PC-3 (cell line): ENCODE data around the gene SPATC1L. TPM values are rescaled to one million over a fixed set of nuclear protein-coding genes. Genes with fewer than 3 reads are reported as not detected.

Source experiments
- ATAC-seq: fragments of 200-7000 bp; cut with Tn5 transposase; 2 replicates; pipeline ENCODE4 v1.9.1; 2020; ENCODE audit warnings: mild to moderate bottlenecking, moderate library complexity
- BruUV-seq: library from RNA; stranded (reverse); fragments of 400-500 nt; replicated peaks from 2 replicates; lab custom pipeline; 2021; lab: Mats Ljungman, UMichigan
- CTCF ChIA-PET: fragments of 300-600 bp; sonication (Branson Sonifier 250); formaldehyde crosslinking; loops from one replicate; lab custom pipeline; 2022; ENCODE audit warnings: antibody characterized with exemption; lab: Charles Lee
- POLR2A ChIA-PET: fragments of 300-600 bp; sonication (Branson Sonifier 250); formaldehyde crosslinking; loops from one replicate; lab custom pipeline; 2022; ENCODE audit warnings: antibody characterized with exemption; ENCODE audit not compliant: unreplicated experiment; lab: Charles Lee
- DNase-seq: peaks from one replicate; pipeline ENCODE4 v3.0.0-alpha.2; 2015
- H2AFZ ChIP-seq: fragments of 300-600 bp; sonication (generic); 2 replicates; pipeline ENCODE4 v1.6.0; 2016; ENCODE audit warnings: antibody characterized with exemption, low read length
- H3F3A ChIP-seq: fragments of 300-600 bp; sonication (generic); one replicate; pipeline ENCODE4 v1.6.0; 2017; ENCODE audit warnings: antibody characterized with exemption, low read length, control low read depth, mild to moderate bottlenecking; ENCODE audit not compliant: unreplicated experiment
- H3K27ac ChIP-seq: fragments of 300-600 bp; sonication (generic); 2 replicates; pipeline ENCODE4 v1.5.1; 2016; ENCODE audit warnings: mild to moderate bottlenecking, low read length
- H3K27me3 ChIP-seq: fragments of 300-600 bp; sonication (generic); 2 replicates; pipeline ENCODE4 v1.6.1; 2016; ENCODE audit warnings: low read length, mixed read lengths
- H3K36me3 ChIP-seq: fragments of 300-600 bp; sonication (generic); 2 replicates; pipeline ENCODE4 v1.6.1; 2016; ENCODE audit warnings: low read depth, mixed run types, low read length, mixed read lengths
- H3K4me1 ChIP-seq: fragments of 300-600 bp; sonication (generic); 2 replicates; pipeline ENCODE4 v1.5.1; 2016; ENCODE audit warnings: low read length; ENCODE audit not compliant: insufficient read depth
- H3K4me2 ChIP-seq: fragments of 300-600 bp; sonication (generic); 2 replicates; pipeline ENCODE4 v1.6.0; 2016; ENCODE audit warnings: low read length
- H3K4me3 ChIP-seq: fragments of 300-600 bp; sonication (generic); 2 replicates; pipeline ENCODE4 v1.5.1; 2016; ENCODE audit warnings: mild to moderate bottlenecking, low read length, mixed read lengths
- H3K79me2 ChIP-seq: fragments of 300-600 bp; sonication (generic); 2 replicates; pipeline ENCODE4 v1.6.1; 2017; ENCODE audit warnings: low read length, mixed read lengths
- H3K9ac ChIP-seq: fragments of 300-600 bp; sonication (generic); 2 replicates; pipeline ENCODE4 v1.6.0; 2016; ENCODE audit warnings: mild to moderate bottlenecking, low read length
- H3K9me2 ChIP-seq: fragments of 300-600 bp; sonication (generic); replicated peaks from 2 replicates; pipeline ENCODE4 v1.6.1; 2016; ENCODE audit warnings: mixed run types, low read length, mixed read lengths
- H3K9me3 ChIP-seq: fragments of 300-600 bp; sonication (generic); 2 replicates; pipeline ENCODE4 v1.6.1; 2016; ENCODE audit warnings: low read length, mixed read lengths
- H4K20me1 ChIP-seq: fragments of 300-600 bp; sonication (generic); 2 replicates; pipeline ENCODE4 v1.6.1; 2016; ENCODE audit warnings: low read length, mixed read lengths
- CTCF ChIP-seq: fragments of 300-600 bp; sonication (generic); conservative IDR thresholded peaks from 2 replicates; pipeline ENCODE4 v1.5.1; 2017; ENCODE audit warnings: antibody characterized with exemption, low read depth, mild to moderate bottlenecking, low read length
- EZH2 ChIP-seq: fragments of 300-600 bp; sonication (generic); IDR thresholded peaks from one replicate; pipeline ENCODE4 v1.6.1; 2017; ENCODE audit warnings: antibody characterized with exemption, mild to moderate bottlenecking, low read length; ENCODE audit not compliant: unreplicated experiment
- EZH2phosphoT487 ChIP-seq: fragments of 300-600 bp; sonication (generic); IDR thresholded peaks from 2 replicates; pipeline ENCODE4 v1.6.1; 2018; ENCODE audit warnings: mild to moderate bottlenecking, antibody characterized with exemption, low read length, borderline replicate concordance
- intact Hi-C: fragments of 100-400 bp; cut with micrococcal nuclease; formaldehyde crosslinking; loops from 2 replicates; pipeline ENCODE4 v1.9.0; 2023
- total RNA-seq: library from RNA; depleted of rRNA; stranded (reverse); fragments of >200 nt; gene quantifications from 2 replicates; pipeline ENCODE4 v1.2.3, GENCODE V29; 2014

SPATC1L gene
- total RNA-seq, 1 experiment from 2014 or later: 41.7 TPM

GRCh38 chr21:46136739-46137349 lies 47.4 kb downstream of the SPATC1L start:
- intact Hi-C loops: no loop called here
- H3K9me3 ChIP-seq: no peaks in the 10 kb centered on the region
- H3K27me3 ChIP-seq: no peaks in the 10 kb centered on the region
- TF ChIP-seq CTCF: no peak
- no peak for TF ChIP-seq EZH2
- no peak for TF ChIP-seq EZH2phosphoT487
- no peak overlapping the region for H3K9ac ChIP-seq
- no TSS peak for BruUV-seq
- H3K79me2 ChIP-seq: no peaks in the 10 kb centered on the region
- H3K36me3 ChIP-seq: no peaks in the 10 kb centered on the region
- H3F3A ChIP-seq: no peaks in the 10 kb centered on the region
- DNase-seq: no peak
- no peak overlapping the region for H2AFZ ChIP-seq
- POLR2A ChIA-PET: no interaction called here
- H3K4me3 ChIP-seq: no peak overlapping the region
- no peak overlapping the region for H3K4me2 ChIP-seq
- no peaks in the 10 kb centered on the region for H3K4me1 ChIP-seq
- no peaks in the 10 kb centered on the region for H3K9me2 ChIP-seq
- H3K27ac ChIP-seq: no peak overlapping the region
- ATAC-seq: no peak
- CTCF ChIA-PET: no interaction called here
- no peaks in the 10 kb centered on the region for H4K20me1 ChIP-seq

GRCh38 chr21:46135782-46136395 lies 48.4 kb downstream of the SPATC1L start:
- Histone ChIP-seq H4K20me1 (no peaks in the 10 kb centered on the region), H3K9me3 (no peaks in the 10 kb centered on the region), H2AFZ (no peak overlapping the region), H3K27me3 (no peaks in the 10 kb centered on the region), H3K4me1 (no peaks in the 10 kb centered on the region), H3K9me2 (no peaks in the 10 kb centered on the region), H3F3A (no peaks in the 10 kb centered on the region), H3K36me3 (no peaks in the 10 kb centered on the region), H3K9ac (no peak overlapping the region), H3K79me2 (no peaks in the 10 kb centered on the region), H3K4me3 (no peak overlapping the region), H3K27ac (no peak overlapping the region), H3K4me2 (no peak overlapping the region)
- DNase-seq (no peak), ATAC-seq (no peak)
- ChIA-PET POLR2A (no interaction called here), CTCF (no interaction called here)
- intact Hi-C loops: no loop called here
- TF ChIP-seq CTCF: no peak
- no peak for TF ChIP-seq EZH2phosphoT487
- TF ChIP-seq EZH2: no peak
- no TSS peak for BruUV-seq

GRCh38 chr21:46131838-46132651 lies 52.2 kb downstream of the SPATC1L start:
- H3K9ac ChIP-seq: no peak overlapping the region
- DNase-seq (no peak), ATAC-seq (no peak)
- no peak overlapping the region for H3K27ac ChIP-seq
- no peak for TF ChIP-seq EZH2phosphoT487
- no peak for TF ChIP-seq EZH2
- TF ChIP-seq CTCF: no peak
- intact Hi-C loops: no loop called here
- no peaks in the 10 kb centered on the region for H3K4me1 ChIP-seq
- H4K20me1 ChIP-seq: no peaks in the 10 kb centered on the region
- BruUV-seq: TSS peak; percentile 67
- ChIA-PET CTCF (no interaction called here), POLR2A (no interaction called here)
- no peaks in the 10 kb centered on the region for H3K79me2 ChIP-seq
- no peak overlapping the region for H2AFZ ChIP-seq
- H3K4me2 ChIP-seq: no peak overlapping the region
- H3K9me3 ChIP-seq: no peaks in the 10 kb centered on the region
- no peak overlapping the region for H3K4me3 ChIP-seq
- peaks cover 10% of the 10 kb centered on the region for H3K36me3 ChIP-seq
- H3K27me3 ChIP-seq: no peaks in the 10 kb centered on the region
- H3K9me2 ChIP-seq: no peaks in the 10 kb centered on the region
- no peaks in the 10 kb centered on the region for H3F3A ChIP-seq
